GM21825 (cell line): Measurements from ENCODE around the gene OGFOD1.
"Not testable (repeated sequence)": the region's sequence is repeated elsewhere in the genome, so short reads cannot be mapped to it uniquely, and the experiment has no call there.

Source experiments
- ATAC-seq: cut with Tn5 transposase; IDR thresholded peaks from one replicate; pipeline ENCODE4 v1.9.1; 2021; ENCODE audit warnings: mild to moderate bottlenecking, moderate library complexity; ENCODE audit not compliant: unreplicated experiment

Gene OGFOD1

DNA sequence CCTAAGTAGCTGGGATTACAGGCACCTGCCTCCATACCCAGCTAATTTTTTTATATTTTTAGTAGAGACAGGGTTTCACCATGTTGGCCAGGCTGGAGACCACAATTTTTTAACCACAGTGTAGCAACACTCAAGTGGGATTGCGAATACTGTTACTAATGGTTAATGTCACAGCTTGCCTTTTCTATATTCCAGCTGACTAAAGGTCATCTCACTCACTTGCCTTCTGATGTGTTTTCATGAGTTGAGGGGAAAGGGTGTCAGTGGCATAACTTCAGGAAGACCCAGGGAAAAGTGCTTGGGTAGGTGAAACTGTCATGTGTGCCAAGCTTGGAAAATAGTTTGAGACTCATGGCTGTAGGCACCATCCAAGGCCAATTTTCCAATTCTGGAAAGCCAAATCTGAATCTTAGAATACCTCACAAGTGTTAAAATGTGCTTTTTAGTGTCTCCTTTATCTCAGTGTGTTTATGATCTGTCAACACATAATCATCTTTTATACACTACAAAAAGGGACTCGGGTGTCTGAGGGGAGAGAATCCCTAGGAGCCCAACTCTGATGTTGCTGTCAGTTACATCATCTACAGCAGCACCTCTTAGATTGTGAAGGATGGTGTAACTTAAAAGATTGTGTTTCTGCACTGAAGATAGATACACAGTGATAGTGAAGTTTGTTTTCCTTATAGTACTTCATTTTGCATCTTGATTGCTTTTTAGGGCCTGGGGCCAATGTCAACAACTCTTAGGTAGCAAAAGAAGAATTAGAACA is 27.1 kb downstream of the OGFOD1 start:
- ATAC-seq = no peak

DNA sequence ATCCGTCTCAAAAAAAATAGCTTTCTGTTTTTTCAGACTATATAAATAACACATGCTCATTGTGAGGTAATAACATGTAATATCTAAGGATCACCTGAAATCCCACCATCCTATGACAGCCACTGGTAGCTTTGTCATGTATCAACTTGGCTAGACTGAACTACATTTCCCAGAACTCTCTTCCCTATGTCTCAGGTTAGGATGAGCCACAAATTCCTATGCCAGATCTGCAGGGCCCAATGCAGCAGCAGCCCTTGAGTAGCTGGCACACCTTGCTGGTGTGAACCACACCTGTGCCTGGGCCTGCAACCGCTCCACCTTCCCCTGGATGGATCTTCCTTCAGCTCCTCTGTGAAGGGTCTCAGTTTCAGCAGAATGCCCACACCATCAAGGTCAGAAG is 28.1 kb downstream of the OGFOD1 start:
- no peak for ATAC-seq

DNA sequence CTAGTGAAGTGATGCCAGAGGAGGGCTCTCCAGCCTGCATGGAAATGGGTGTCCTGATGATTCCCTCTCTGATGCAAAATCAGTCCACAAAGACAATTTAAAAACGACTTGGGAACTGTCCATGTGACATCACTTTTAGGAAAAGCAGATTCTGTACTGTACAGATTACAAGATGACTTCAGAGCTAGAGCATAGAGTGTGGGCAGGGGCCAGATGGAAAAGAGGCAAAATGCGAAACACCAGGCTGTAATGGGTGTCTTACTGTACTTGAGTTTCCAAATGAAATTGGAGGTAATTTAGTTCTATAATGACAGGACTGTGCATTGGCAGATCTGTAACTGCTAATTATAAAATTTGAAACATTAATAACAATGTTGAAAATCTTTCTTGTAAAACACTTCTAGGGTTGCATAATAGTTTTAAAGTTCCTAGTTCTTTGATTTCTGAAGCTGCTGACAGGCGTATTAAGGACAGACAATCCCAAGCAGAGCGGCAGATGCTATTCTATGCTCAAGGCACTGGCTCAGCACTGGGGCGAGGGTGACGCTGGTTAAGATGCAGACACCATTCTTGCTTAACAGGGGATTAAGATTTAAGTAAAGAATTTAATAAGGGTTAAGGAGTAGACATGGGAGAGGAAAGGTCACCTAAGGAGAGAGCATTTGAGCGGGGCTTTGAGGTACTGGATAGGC is 29.6 kb downstream of the OGFOD1 start:
- no peak for ATAC-seq

DNA sequence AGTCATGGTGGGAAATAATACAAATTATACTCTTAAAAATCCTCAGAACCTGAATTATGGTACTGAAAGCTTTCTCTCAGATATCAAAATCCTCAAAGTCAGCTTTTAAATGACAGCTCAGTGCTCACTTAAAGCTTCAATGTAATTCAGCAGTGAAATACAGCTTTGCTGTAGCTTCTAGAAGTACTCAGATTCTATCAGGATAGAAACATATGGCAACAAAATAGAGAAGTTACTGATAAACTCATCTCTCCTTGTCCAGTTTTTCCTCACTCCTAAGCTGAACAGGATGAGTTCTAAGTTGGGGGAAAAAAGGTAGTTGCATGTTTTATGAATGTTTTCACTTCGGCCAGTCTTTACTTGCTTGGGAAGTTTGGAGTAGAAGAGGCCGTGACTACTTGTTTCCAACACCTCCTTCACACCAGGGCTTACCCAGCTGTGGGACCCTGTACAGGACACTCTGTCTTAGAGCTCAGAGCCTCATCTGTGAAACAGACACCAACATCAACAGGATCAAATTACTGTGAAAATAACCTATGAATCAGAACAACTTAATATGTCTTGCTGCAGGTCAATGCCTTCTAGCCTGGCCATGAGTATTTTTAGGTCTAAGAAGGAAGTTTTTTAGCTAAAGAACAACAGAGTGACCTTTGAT is 30.2 kb downstream of the OGFOD1 start:
- ATAC-seq = no peak

DNA sequence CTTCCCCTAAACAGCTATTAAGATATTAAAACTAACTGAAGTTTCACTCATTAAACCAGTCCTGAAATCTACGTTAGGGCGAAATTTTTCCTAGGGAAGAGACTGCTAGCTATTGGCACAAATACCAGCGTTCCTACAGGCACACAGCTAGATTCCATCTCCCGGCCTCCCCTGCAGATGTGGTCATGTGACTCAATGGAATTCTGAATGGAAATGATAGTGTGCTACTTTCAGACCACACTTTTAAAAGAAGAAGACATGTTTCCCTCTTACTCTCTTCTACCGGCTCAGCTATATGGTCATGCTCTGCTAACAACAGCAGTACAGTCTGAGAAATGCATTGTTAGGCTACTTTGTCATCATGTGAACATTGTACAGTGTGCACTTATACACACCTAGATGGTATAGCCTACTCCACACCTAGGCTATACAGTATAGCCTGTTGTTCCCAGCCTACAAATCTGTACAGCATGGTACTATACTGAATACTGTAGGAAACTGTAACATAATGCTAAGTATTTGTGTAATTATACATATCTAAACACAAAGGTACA is 31.4 kb downstream of the OGFOD1 start:
- no peak for ATAC-seq

DNA sequence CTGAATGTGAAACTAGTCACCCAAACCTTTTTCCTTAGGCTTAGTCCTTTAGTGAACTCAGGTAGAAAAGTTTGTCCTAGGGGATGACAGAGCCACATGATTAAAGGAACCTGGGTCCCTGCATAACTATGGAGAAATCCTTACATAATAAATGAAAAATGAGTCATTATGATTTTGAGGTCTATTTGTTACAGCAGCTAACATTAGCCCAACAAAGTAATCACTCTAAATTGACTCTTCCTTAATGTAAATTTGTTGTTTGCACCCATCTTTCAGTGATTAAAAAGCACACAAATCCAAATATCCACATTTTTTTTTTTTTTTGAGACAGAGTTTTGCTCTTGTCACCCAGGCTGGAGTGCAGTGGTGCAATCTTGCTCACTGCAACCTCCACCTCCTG is 32.0 kb downstream of the OGFOD1 start:
- ATAC-seq = no peak

DNA sequence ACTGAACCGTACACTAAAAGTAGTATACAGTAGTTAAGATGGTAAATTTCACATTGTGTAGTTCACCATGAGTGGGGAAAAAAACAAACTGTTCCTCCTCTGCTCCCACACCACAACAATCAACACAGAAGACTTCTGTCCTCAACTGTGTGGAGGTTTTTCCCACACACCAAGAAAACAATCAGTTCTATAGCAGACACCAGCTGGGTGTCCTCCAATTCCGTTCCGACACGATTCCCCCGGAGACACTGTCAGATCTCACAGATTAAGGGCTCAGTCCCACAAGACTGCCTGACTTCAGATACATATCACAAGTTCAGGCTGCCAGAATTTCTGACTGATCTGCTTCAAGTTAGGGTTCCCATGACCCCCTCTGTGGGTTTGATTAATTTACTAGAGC is 36.7 kb downstream of the OGFOD1 start:
- no peak for ATAC-seq

DNA sequence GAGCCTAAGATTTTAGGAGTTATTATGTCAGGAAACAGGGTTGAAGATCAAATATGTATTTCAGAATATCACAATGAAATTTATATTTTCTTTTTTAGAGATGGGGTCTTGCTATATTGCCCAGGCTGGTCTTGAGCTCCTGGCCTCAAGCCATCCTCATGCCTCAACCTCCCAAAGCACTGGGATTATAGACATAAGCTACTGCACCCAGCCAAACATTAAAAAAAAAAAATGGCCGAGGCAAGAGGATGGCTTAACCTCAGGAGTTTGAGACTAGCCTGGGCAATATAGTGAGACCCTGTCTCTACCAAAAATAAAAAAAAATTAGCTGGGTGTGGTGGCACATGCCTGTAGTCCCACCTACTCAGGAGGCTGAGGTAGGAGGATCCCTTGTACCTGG is 37.5 kb downstream of the OGFOD1 start:
- not testable (repeated sequence) for ATAC-seq

DNA sequence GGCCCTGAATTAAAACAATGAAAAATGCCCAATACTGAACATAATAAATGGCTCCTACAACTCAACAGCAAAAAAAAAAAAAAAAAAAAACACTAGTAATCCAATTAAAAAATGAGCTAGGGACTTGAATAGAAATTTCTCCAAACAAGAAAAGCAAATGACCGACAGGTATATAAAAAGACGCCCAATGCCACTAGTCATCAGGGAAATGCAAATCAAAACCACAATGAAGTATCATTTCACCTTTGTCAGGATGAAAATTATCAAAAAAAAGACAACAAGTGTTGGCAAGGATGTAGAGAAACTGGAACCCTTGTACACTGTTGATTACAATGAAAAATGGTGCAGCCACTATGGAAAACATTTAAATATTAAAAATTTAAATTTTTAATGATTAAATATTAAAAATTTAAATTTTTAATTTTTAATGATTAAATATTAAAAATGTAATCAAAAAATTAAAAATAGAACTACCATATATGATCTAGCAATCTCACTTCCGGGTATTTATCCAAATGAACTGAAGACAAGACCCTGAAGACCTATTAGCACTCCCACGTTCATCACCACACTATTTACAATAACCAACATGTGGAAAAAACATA is 40.4 kb downstream of the OGFOD1 start:
- no peak for ATAC-seq

DNA sequence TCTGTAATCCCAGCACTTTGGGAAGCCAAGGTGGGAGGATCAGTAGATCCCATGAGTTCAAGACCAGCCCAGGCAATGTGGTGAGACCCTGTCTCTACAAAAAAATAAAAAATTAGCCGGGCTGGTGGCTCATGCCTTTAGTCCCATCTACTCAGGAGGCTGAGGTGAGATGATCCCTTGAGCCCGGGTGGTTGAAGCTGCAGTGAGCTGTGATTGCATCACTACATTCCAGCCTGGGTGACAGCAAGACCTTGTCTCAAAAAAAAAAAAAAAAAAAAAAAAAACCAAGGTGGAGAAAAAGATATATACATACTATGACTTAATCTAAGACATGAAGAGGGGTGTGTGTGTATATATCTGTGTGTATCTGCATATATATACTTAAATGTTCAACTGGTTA is 41.8 kb downstream of the OGFOD1 start:
- ATAC-seq = no peak

DNA sequence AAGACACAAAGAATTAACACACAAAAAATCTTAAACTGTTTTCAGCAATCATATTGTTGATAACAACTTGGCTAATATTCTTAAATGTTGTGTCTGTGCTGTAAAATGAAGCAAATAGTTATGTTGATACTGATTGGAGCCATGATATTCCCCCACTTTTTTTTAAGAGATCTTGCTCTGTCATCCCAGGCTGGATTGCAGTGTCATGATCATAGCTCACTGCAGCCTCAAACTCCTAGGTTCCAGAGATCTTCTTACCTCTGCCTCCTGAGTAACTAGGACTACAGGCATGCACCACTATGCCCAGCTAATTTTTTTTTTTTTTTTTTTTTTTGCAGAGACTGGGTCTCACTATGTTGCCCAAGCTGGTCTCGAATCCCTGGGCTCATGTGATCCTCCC is 42.5 kb downstream of the OGFOD1 start:
- ATAC-seq = no peak

DNA sequence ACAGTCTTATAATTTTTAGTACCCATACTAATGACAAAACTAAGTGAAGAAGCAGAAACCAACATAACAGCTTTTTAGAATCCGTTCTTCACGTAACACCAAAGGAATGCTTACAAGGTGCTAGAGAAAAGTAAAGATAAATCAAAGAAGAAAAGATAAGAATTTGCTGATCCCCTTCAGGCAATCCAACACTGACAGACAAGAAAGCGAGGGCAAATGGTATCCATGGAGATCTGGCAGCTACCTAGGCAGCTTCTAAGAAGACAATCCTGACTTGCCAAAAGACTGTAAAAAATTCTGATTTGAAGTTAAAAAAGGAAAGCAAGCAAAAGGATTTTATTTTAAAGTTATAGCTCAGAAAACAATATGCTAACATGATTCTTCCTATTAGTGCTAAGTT is 53.8 kb downstream of the OGFOD1 start:
- ATAC-seq = no peak

DNA sequence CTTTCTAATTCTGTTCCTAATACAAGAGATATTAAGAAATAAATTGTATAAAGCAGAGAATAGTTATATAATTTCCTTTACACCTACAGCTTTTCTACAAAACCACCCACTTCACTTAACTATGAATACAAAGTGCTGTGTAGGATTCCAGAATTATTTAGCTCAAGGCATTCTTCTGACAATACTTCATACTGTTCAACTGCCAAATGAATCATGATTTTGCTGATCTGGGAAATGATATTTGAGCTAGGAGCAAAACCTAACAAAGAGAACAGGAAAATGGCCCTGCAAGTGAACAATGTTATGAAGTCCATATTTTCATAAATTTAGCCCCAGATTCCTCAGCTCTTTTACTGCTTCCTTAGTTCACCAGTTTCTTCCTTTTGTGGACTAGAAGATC is 55.6 kb downstream of the OGFOD1 start:
- ATAC-seq = no peak

DNA sequence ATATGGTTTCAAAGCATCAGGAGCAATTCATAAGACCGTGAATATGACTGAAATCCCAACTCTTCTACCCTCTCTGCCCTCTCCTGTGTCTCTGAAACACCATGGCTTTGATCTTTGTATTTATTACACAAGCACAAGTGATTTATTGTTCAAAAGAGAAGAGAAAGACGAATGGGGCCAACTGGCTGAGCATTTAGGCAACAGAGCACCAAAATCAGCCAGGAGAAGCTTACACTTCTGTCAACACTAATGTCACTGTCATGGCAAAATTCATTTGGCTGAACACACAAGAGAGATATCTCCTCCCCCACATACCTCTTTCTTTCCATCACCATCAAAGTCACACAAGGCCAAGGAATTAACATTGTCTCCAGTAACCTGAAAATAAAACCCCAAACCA is 59.2 kb downstream of the OGFOD1 start:
- ATAC-seq = no peak

DNA sequence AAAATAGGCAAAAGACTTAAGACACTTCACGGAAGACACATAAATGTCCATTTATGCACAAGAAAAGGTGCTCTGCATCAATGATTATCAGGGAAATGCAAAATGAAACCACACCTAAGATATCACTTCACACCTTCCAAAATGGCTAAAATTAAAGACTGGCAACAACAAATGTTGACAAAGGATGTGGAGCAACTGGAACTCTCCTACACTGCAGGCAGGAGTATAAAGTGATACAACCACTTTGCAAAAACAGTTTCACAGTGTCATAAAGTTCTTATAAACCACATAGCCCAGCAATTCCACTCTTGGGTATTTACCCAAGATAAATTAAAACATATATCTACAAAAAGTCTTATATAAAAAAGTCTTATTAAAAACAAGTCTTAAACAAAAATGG is 60.7 kb downstream of the OGFOD1 start:
- no peak for ATAC-seq

DNA sequence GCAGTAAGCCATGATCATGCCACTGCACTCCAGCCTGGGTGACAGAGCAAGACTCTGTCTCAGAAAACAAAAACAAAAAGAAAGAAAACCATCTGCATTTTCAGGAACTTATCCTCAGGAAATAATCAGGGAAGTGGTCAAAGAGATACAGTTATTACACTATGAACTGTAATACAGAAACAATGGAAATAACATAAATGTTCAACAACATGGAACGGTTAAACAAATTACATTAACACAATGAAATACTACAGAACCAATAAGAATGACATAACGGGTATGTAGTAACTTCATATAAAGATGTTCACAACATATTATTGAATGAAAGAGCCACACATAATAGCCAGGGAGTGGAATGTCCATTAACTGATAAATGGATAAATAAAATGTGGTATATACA is 61.7 kb downstream of the OGFOD1 start:
- no peak for ATAC-seq

DNA sequence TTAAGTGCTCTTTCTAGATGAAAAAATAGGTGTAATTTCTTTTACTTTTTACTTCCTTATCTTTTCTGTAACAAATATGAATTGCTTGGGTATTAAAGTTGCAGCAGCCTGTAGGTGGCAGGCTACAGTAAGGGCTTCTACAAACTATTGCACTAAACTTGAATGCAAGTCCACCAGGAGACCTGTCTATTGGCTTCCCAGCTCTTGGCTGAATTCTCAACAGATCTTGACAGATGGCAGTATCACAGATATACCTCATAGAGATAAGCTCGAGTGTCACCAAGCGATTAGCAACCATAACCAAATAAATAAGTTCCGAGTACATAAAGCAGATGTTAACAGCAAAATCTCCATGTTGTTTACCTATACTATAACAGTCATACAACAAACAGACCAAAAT is 62.6 kb downstream of the OGFOD1 start:
- ATAC-seq = no peak

DNA sequence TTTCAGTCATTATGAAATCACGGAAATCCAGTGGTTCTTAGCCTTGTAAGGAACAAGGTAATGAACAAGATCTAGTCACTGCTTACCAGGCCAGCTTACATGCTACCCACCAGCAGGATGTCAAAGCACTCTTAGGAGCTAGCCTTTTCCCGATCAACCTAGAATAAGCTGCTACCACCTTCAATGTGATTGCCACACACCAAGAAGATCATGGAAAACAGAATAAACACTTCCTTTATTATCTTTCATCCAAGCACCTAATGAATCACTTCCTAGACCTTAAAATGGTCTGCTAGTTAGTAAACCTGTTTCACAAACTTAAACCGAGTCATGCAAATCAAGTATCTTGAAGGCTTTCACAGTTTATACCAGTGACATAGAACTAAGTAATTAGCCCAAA is 63.5 kb downstream of the OGFOD1 start:
- ATAC-seq = no peak

DNA sequence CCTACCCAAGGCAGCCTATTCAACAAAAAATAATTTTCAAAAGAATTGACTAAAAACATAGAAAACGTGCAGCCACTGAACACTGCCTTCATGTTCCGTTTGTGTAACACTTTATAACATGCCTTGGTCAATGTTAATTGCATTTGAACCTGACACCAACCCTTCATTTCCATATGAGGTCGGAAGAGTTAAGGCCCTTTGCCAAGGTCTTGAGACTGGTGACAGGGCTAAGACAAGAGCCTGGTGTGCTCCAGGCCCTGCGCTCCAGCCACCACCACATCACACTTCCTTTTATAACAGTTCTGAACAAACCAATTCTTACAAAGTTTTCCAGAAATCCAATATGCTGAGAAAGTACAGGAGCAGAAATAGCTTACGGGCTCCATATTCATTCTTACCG is 64.3 kb downstream of the OGFOD1 start:
- ATAC-seq = no peak

DNA sequence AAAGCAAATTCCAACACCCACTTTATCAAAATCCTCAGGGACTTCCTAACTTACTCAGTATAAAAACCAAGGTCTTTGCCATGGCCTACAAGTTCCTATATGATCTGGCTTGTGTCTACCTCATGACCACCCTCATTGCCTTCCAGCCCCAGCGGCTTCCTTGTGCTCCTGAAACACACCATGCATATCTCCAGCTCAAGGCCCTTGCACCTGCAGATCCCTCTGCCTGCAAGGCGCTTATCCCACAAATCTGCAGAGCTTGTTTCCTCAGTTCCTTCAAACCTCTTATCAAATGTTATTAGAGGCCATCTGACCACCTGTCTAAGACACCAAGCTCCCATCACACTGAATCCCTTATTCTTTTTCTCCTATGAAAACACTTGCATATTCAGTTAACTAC is 65.9 kb downstream of the OGFOD1 start:
- ATAC-seq = no peak

DNA sequence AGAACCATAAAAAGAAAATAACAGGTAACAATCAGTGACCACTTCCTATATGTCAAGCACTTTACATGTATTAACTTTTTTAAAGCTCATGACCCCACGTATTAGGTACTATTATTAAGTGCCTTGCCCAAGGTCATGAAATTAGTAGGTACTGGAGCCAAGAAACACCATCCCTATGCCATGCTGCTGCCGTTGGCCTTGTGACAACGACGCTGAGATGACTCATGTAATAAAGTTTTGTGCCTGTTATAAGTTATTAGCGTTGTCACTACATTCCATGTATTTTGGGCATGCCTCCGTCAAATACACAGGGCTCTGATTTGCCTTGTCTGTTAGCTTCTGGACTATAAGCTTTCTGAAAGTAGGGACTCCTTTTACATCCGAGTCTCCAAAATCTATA is 67.1 kb downstream of the OGFOD1 start:
- no peak for ATAC-seq
